HK-2 (cell line): ENCODE measurements around the gene SKI.
"Not testable (repeated sequence)": the region's sequence is repeated elsewhere in the genome, so short reads cannot be mapped to it uniquely, and the experiment has no call there.

Source experiments
- DNase-seq: peaks from one replicate; pipeline ENCODE4 v3.0.0-alpha.2; 2018; ENCODE audit not compliant: unreplicated experiment

Gene SKI

GRCh38 chr1:2291577-2291976, 63.5 kb downstream of the SKI start:
- no peak for DNase-seq

- DNase-seq: no peak
Observed at GRCh38 chr1:2292725-2293450, 64.8 kb downstream of the SKI start.

DNA sequence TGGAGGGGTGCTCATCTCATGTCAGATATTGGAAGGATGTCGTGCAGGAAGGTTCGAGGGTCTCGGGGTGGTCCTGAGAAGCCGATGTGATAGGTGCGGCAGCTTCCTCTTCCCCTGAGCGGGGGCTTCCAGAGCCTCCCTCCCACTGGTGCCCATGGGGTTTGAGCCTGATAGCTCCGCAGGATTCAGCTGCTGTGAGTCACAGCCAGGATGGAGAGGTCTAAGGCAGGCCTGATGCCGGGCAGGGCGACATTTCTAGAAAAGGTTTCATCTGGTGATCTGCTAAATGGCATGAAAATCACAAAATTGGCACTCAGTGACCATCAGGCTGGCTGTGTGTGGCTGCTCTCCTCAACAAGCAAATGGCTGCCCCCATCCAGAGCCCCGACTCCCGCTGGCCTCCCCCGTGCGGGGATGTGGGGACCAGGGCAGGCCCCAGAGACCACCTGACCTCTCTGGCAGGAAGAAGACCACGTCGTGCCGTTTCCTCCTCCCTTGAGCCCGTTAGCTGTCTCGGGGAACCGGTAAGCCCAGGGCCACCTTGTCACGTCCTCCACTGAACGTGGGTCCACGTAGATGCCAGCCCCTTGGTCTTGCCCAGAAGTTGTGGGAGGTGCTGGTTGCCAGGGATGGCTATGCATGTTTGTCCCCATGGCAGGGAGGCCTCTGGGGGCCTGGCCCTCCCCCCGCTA, 66.1 kb downstream of the SKI start:
- DNase-seq: no peak

GRCh38 chr1:2294725-2295078, 66.6 kb downstream of the SKI start:
- no peak for DNase-seq

- DNase-seq: no peak
Observed at GRCh38 chr1:2295526-2295925, 67.4 kb downstream of the SKI start.

DNA sequence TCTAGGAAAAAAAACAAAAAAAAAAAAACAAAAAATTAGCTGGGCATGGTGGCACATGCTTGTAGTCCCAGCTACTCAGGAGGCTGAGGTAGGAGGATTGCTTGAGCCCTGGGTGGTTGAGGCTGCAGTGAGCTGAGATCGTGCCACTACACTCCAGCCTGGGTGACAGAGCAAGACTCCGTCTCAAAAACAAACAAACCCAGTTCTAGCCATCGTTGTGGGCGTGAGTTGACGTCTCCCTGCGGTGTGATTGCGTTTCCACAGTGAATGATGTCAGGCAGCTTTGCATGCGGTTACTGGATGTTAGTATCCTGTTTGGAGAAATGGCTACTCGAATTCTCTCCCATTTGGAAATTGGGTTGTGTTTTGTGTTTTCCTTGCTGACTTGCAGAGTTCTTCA, 68.1 kb downstream of the SKI start:
- DNase-seq: not testable (repeated sequence)

GRCh38 chr1:2296614-2297013, 68.5 kb downstream of the SKI start:
- no peak for DNase-seq

DNA sequence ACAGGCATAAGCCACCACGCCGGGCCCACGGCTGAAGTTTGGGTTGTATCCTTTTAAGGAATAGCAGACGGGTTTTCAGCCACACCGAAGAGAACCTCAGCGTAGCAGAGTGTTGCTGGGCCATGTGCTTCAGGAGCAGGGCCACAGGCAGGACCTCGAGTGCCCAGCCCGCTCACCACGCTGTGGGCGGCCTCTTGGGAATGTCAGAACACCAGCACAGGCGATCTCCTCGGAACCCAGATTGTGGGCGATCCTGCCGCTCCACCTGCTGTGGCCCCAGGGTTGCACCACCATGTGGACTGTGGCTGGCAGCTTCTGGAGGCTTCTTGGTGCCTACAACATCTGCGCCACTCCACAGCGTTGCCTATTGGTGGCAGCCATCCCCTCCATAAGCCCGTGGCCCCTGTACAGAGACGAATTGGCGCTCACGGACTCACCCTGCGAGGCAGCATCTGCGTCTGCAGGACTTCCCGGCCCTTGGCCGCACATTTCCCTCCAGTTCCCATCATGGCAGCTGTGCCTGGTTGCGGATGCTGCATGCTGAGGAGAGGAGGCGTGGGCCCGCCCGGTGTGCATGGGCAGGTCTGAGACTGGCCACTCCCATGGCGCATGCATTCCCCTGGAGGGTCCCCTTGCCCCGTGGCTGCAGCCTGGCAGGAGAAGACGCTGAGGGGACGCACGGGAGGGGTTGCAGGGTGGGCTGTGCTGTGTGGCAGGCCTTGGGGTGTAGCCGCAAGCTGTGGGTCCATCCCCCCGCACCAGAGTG, 69.3 kb downstream of the SKI start:
- no peak for DNase-seq

- no peak for DNase-seq
Observed at GRCh38 chr1:2298685-2299084, 70.6 kb downstream of the SKI start.

- DNase-seq: no peak
Observed at GRCh38 chr1:2299131-2299627, 71.1 kb downstream of the SKI start.

DNA sequence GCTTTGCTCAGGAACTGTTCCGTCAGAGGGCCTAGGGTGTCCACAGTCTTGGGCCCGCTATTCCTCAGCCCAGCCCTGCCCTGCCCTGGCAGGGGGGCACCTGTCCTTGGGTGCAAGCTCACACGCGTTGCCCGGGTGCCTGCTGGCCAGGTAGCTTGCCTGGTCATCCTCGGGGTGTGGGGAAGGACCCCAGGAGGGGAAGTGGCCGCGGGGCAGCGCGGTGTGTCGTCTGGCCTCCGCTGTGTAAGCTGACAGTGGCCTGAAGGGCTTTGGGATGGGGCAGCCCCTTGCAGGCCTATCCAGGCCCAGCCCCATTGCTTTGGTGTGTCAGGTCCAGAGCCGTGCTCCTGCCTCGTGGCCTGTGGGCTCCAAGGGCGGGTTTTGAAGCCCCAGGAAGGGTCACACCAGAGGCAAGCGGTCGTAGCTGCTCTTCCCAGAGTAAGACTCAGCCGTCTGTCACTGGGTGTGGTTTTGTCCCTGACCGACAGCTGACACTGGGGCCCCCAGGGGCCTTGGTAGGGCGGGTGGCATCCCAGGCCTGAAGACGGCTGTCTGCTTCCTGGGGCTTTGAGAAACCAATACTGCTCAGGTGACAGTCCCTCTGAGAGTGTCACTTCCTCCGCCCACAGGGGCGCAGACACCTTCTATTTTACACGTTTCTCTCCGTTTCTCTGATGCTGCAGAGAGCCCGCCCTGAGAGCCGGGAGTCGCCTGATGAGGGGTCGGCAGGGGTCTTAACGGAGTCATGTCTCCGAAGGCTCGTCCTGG, 72.1 kb downstream of the SKI start:
- DNase-seq: no peak

DNA sequence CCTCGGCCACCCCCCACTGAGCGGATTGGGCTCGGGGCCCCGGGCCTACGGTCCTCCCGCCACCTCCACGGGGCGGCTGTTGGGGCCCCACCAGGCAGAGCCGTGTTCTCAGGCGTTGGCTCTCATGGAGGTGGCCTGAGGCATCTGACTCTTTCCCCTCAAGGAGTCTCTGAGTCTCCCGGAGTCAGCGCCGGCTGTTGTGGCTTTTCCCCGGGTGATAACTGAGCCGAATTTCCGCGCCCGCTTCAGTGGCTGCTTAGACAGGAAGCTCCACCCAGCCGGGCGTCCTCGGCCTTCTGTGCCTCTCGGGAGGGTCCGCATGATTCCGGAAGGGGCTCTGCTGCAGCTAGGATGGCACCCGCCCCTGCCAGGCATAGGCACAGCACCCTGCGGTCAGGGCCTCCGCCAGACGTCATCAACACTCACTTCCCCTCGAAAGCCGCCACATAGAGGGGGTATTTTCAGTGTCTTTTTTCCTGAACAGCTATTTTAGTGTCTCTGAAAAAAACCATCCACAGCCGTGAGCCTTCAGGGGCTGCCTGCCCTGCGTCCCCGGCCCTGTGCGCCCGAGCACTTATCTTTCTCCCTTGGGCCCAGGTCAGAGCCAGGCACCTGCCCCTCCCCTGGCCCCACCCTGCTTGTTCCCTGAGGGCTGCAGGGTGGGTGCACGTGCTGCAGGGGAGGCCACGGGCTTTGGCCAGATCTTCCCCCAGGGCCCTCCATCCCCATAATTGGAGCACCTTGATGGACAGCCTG, 72.9 kb downstream of the SKI start:
- DNase-seq: no peak

GRCh38 chr1:2301607-2302291, 73.6 kb downstream of the SKI start:
- no peak for DNase-seq

GRCh38 chr1:2302292-2302925, 74.3 kb downstream of the SKI start:
- DNase-seq: no peak

- no peak for DNase-seq
Observed at GRCh38 chr1:2303016-2303775, 75.1 kb downstream of the SKI start.

DNA sequence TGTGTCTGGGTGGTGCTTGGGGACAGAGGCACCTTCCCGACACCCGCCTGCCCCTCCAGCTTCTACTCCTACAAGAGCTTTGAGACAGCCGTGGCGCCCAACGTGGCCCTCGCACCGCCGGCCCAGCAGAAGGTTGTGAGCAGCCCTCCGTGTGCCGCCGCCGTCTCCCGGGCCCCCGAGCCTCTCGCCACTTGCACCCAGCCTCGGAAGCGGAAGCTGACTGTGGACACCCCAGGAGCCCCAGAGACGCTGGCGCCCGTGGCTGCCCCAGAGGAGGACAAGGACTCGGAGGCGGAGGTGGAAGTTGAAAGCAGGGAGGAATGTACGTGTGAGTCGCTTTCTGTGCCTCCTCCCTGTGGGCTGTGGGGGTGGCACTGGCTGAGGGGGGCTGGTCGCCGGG, 75.7 kb downstream of the SKI start:
- no peak for DNase-seq

- no peak for DNase-seq
Observed at GRCh38 chr1:2304282-2304681, 76.2 kb downstream of the SKI start.

DNA sequence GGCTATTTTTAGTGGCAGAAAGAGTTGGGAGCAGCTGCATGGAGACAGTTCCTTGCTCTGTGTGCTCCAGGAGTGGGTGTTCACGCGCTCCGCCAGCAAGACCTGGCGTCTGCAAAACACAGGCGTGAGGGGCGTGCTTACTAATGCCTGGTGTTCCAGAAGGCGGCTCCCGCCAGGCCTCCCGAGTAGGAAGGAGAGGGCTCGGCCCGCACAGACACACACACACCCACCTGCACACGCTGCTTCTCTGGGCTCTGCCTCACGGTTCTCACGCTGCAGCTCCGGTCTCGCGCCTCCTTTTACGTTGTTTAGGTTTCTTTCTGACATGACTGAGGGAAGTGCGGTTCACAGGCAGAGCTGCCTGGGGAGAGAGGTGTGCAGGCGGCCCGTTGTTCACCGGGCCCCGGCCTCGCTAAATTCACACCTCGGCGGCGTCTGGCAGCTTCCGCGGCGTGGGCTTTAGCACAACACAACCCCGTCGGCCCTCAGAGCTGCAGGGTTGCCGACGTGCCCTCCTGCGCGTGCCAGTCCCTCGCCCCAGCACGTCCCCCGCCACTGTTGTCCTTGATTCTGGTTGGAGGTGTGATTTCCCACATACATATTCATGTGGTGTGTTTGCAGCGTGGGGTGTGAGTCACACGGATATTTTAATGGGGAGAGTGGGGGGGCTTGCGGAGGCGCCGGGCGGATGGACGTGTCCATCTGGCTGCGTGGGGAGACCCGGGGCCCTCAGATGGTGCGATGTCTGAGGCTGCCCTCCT, 77.0 kb downstream of the SKI start:
- DNase-seq: no peak
